Testis (tissue), 3 donors: ENCODE data around the gene AGBL4. TPM values are rescaled to one million over a fixed set of nuclear protein-coding genes. Genes with fewer than 3 reads are reported as not detected.

Experiments
- DNase-seq: peaks from one replicate; pipeline ENCODE4 v3.0.0-alpha.2; 2019
- H3K27ac ChIP-seq, 2 donors: fragments of 200-600 bp; sonication (generic); one replicate each; pipeline ENCODE4 v1.5.1; 2019
- H3K27me3 ChIP-seq: fragments of 200-600 bp; sonication (generic); one replicate; pipeline ENCODE4 v1.5.1; 2019
- H3K36me3 ChIP-seq: fragments of 200-600 bp; sonication (generic); one replicate; pipeline ENCODE4 v1.5.1; 2017; ENCODE audit warnings: low read depth; ENCODE audit errors: missing control alignments
- H3K4me1 ChIP-seq: fragments of 200-600 bp; sonication (generic); one replicate; pipeline ENCODE4 v1.5.1; 2019
- H3K4me3 ChIP-seq, 2 donors: fragments of 200-600 bp; sonication (generic); one replicate each; pipeline ENCODE4 v1.5.1; 2017 to 2019
- H3K9me3 ChIP-seq: fragments of 200-600 bp; sonication (generic); one replicate; pipeline ENCODE4 v1.5.1; 2017
- POLR2A ChIP-seq: fragments of 450-650 bp; IDR thresholded peaks from one replicate; pipeline ENCODE4 v1.6.1; 2017; ENCODE audit warnings: antibody characterized with exemption, mild to moderate bottlenecking, moderate library complexity
- WGBS, 2 donors: methylation state at CpG; one replicate each; pipeline ENCODE4 v1.1.5; 2018; 5-methylcytosine and 5-hydroxymethylcytosine counted together
- intact Hi-C: fragments of 100-400 bp; cut with DNase I; formaldehyde crosslinking; loops from one replicate; pipeline ENCODE4 v1.15.1; 2023; ENCODE audit warnings: low total_unique reads
- polyA plus RNA-seq: library from polyadenylated mRNA; stranded (reverse); fragments of 350-450 nt; fragmentation: Illumina TruSeq; extraction: RNeasy Lipid Tissue Mini Kit (QIAGEN cat#74804); gene quantifications from one replicate; pipeline ENCODE4 v1.2.3, GENCODE V29; 2014; ENCODE audit warnings: low read depth, low replicate concordance; ENCODE audit not compliant: insufficient read depth
- total RNA-seq, 2 donors: library from RNA; depleted of rRNA; stranded (reverse); fragments of >200 nt; gene quantifications; one replicate each; pipeline ENCODE4 v1.2.3, GENCODE V29; 2016
- TF ChIP-seq, protein P1 (sequence below), 3 experiments: fragments of 450-650 bp in 2 of 3; fragments of 200-600 bp in 1 of 3; sonication (generic) in 1 of 3; IDR thresholded peaks; one replicate each; pipeline ENCODE4 v1.5.1; 2016 to 2019; ENCODE audit warnings: antibody characterized with exemption in 3 of 3, mild to moderate bottlenecking in 2 of 3, moderate library complexity in 1 of 3

Gene AGBL4
- total and polyA plus RNA-seq, 3 donors from 2014 or later, result 3.3 to 6.9 (median 5.8) TPM

GRCh38 chr1:49465486-49466185, 558.1 kb downstream of the AGBL4 start:
- no peak for DNase-seq
- Histone ChIP-seq H3K4me1 (no peaks in the 10 kb centered on the region), H3K9me3 (no peaks in the 10 kb centered on the region), H3K27ac (no peak overlapping the region), H3K36me3 (no peaks in the 10 kb centered on the region), H3K27me3 (no peaks in the 10 kb centered on the region), H3K4me3 (no peak overlapping the region)
- TF ChIP-seq, protein P1, sequence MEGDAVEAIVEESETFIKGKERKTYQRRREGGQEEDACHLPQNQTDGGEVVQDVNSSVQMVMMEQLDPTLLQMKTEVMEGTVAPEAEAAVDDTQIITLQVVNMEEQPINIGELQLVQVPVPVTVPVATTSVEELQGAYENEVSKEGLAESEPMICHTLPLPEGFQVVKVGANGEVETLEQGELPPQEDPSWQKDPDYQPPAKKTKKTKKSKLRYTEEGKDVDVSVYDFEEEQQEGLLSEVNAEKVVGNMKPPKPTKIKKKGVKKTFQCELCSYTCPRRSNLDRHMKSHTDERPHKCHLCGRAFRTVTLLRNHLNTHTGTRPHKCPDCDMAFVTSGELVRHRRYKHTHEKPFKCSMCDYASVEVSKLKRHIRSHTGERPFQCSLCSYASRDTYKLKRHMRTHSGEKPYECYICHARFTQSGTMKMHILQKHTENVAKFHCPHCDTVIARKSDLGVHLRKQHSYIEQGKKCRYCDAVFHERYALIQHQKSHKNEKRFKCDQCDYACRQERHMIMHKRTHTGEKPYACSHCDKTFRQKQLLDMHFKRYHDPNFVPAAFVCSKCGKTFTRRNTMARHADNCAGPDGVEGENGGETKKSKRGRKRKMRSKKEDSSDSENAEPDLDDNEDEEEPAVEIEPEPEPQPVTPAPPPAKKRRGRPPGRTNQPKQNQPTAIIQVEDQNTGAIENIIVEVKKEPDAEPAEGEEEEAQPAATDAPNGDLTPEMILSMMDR (IDR thresholded peaks at IDR 0.05), result no peak
- no peak for TF ChIP-seq POLR2A
- intact Hi-C loops, result no loop called here
- WGBS, 2 donors, result 72 to 77% methylated on average over 4 of the region's 4 CpGs

DNA sequence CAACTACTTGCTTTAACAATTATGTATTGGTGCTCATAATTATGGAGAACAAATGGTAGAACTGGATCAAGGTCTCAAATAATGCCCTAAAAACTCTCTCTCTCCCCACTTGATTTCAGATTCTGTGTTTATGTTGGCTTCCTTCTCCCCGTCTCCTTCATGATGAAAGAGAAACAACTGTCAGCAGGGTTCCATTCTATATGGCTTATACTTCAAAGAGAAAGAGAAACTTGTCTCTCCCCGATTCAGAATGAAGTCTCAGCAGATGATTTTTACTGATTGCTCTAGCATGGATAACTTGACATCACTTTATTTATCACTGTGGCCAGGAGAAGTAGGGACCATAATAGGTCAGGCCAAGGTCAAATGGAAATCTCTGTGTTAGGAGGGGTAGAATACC, 575.6 kb downstream of the AGBL4 start:
- H3K9me3 ChIP-seq, result no peaks in the 10 kb centered on the region
- H3K36me3 ChIP-seq, result no peaks in the 10 kb centered on the region
- no peak overlapping the region for H3K27ac ChIP-seq
- WGBS, 2 donors, result 59 to 82% methylated on average over 2 of the region's 2 CpGs
- TF ChIP-seq, protein P1 (IDR thresholded peaks at IDR 0.05), result no peak
- TF ChIP-seq POLR2A, result no peak
- H3K4me1 ChIP-seq, result no peaks in the 10 kb centered on the region
- H3K4me3 ChIP-seq, result no peak overlapping the region
- intact Hi-C loops, result no loop called here
- DNase-seq, result no peak
- H3K27me3 ChIP-seq, result no peaks in the 10 kb centered on the region

- Histone ChIP-seq H3K4me1 (no peaks in the 10 kb centered on the region), H3K9me3 (no peaks in the 10 kb centered on the region), H3K36me3 (no peaks in the 10 kb centered on the region), H3K4me3 (no peak overlapping the region), H3K27me3 (no peaks in the 10 kb centered on the region), H3K27ac (no peak overlapping the region)
- DNase-seq, result no peak
- WGBS, 2 donors, result 57 to 63% methylated on average over 2 of the region's 2 CpGs
- TF ChIP-seq POLR2A, result no peak
- TF ChIP-seq, protein P1 (IDR thresholded peaks at IDR 0.05), result no peak
- intact Hi-C loops, result no loop called here
Observed at GRCh38 chr1:49436865-49437264, 586.9 kb downstream of the AGBL4 start.

- H3K4me1 ChIP-seq, result no peaks in the 10 kb centered on the region
- no peaks in the 10 kb centered on the region for H3K36me3 ChIP-seq
- no peak for DNase-seq
- TF ChIP-seq, protein P1 (IDR thresholded peaks at IDR 0.05), result no peak
- TF ChIP-seq POLR2A, result no peak
- no peaks in the 10 kb centered on the region for H3K9me3 ChIP-seq
- no peak overlapping the region for H3K27ac ChIP-seq
- H3K4me3 ChIP-seq, result no peak overlapping the region
- intact Hi-C loops, result no loop called here
- H3K27me3 ChIP-seq, result no peaks in the 10 kb centered on the region
Observed at GRCh38 chr1:49435291-49435690, 588.5 kb downstream of the AGBL4 start.

GRCh38 chr1:49424782-49425181, 599.0 kb downstream of the AGBL4 start:
- Histone ChIP-seq H3K4me3 (no peak overlapping the region), H3K27ac (no peak overlapping the region), H3K9me3 (no peaks in the 10 kb centered on the region), H3K4me1 (no peaks in the 10 kb centered on the region), H3K36me3 (no peaks in the 10 kb centered on the region), H3K27me3 (no peaks in the 10 kb centered on the region)
- no peak for TF ChIP-seq POLR2A
- TF ChIP-seq, protein P1 (IDR thresholded peaks at IDR 0.05), result no peak
- WGBS, 2 donors, result 83 to 90% methylated on average over 3 of the region's 3 CpGs
- no peak for DNase-seq
- intact Hi-C loops, result no loop called here
